DND-41 (cell line): ENCODE data around the gene DCC.
A peak's percentile ranks its signal among the peaks of the same experiment; 100 is the strongest.

Source experiments
- ATAC-seq: fragments of 200-7000 bp; cut with Tn5 transposase; 3 replicates; pipeline ENCODE4 v1.9.1; 2021; ENCODE audit warnings: low read depth; ENCODE audit not compliant: insufficient read depth
- DNase-seq: peaks from one replicate; pipeline ENCODE4 v3.0.0-alpha.2; 2020
- H2AFZ ChIP-seq: 2 replicates; pipeline ENCODE4 v1.6.0; 2012; ENCODE audit warnings: low read depth, low read length
- H3K27ac ChIP-seq: 2 replicates; pipeline ENCODE4 v1.5.1; 2012; ENCODE audit warnings: low read length, inconsistent platforms
- H3K27me3 ChIP-seq: fragments of 200-600 bp; sonication (generic); 2 replicates; pipeline ENCODE4 v1.6.0; 2012; ENCODE audit warnings: low read length, mild to moderate bottlenecking, inconsistent platforms; ENCODE audit not compliant: insufficient read depth, poor library complexity
- H3K36me3 ChIP-seq: 2 replicates; pipeline ENCODE4 v1.5.1; 2012; ENCODE audit warnings: low read length, inconsistent platforms; ENCODE audit not compliant: insufficient read depth
- H3K4me1 ChIP-seq: 2 replicates; pipeline ENCODE4 v1.5.1; 2012; ENCODE audit warnings: mild to moderate bottlenecking, low read length; ENCODE audit not compliant: insufficient read depth
- H3K4me2 ChIP-seq: 2 replicates; pipeline ENCODE4 v1.6.0; 2012; ENCODE audit warnings: mild to moderate bottlenecking, moderate library complexity, low read length, inconsistent platforms; ENCODE audit not compliant: insufficient read depth
- H3K4me3 ChIP-seq, 2 experiments: fragments of 200-600 bp in 1 of 2; shearing (Covaris generic) in 1 of 2; 2 replicates each; pipeline ENCODE4 v1.5.1; 2012 to 2016; ENCODE audit warnings: inconsistent platforms in 2 of 2, low read length in 2 of 2, mild to moderate bottlenecking in 2 of 2, low read depth in 1 of 2, moderate library complexity in 1 of 2
- H3K79me2 ChIP-seq: 2 replicates; pipeline ENCODE4 v1.6.0; 2012; ENCODE audit warnings: low read length, inconsistent platforms; ENCODE audit not compliant: insufficient read depth
- H3K9ac ChIP-seq: 2 replicates; pipeline ENCODE4 v1.6.0; 2012; ENCODE audit warnings: low read depth, mild to moderate bottlenecking, inconsistent platforms, low read length, moderate library complexity
- H3K9me3 ChIP-seq: 2 replicates; pipeline ENCODE4 v1.5.1; 2012; ENCODE audit warnings: low read length, moderate library complexity, mild to moderate bottlenecking, inconsistent platforms; ENCODE audit not compliant: insufficient read depth, severe bottlenecking
- H4K20me1 ChIP-seq: 2 replicates; pipeline ENCODE4 v1.6.0; 2012; ENCODE audit warnings: low read length; ENCODE audit not compliant: insufficient read depth
- CTCF ChIP-seq: IDR thresholded peaks from 2 replicates; pipeline ENCODE4 v1.5.1; 2012; ENCODE audit warnings: borderline replicate concordance, low read length, moderate library complexity, mild to moderate bottlenecking; ENCODE audit not compliant: poor library complexity, severe bottlenecking; ENCODE audit errors: extremely low read depth
- EZH2 ChIP-seq: IDR thresholded peaks from 3 replicates; pipeline ENCODE4 v1.6.1; 2012; ENCODE audit warnings: borderline replicate concordance, low read depth, mild to moderate bottlenecking, moderate library complexity, low read length, inconsistent platforms; ENCODE audit not compliant: severe bottlenecking

Gene DCC

DNA sequence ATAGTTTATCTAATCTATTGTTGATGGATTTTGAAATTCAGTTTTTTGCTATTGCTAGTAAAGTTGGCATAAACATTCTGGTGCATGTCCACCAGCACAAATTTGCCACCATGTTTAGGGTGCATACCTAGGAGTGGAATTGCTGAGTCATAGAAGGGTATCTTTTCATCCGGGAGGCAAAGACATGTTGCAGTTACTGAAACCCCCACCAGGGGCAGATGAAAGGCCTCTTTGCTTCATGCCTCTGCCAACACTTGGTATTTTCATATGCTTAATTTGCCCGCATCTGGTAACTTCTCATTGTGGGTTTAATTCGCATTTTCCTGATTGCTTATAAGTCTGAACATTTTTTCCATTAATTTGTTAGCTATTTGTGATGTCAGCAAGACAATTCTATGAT lies 8.2 kb downstream of the DCC start:
- Histone ChIP-seq H3K4me3 (no peak overlapping the region), H3K27me3 (no peaks in the 10 kb centered on the region), H3K79me2 (no peaks in the 10 kb centered on the region), H3K9ac (no peak overlapping the region), H3K27ac (no peak overlapping the region), H4K20me1 (no peaks in the 10 kb centered on the region), H3K4me2 (no peak overlapping the region), H2AFZ (no peak overlapping the region), H3K9me3 (no peaks in the 10 kb centered on the region), H3K36me3 (no peaks in the 10 kb centered on the region), H3K4me1 (peaks cover 10% of the 10 kb centered on the region)
- ATAC-seq = no peak
- DNase-seq = peak; percentile 24
- TF ChIP-seq EZH2 = no peak
- TF ChIP-seq CTCF = peak; percentile 47

DNA sequence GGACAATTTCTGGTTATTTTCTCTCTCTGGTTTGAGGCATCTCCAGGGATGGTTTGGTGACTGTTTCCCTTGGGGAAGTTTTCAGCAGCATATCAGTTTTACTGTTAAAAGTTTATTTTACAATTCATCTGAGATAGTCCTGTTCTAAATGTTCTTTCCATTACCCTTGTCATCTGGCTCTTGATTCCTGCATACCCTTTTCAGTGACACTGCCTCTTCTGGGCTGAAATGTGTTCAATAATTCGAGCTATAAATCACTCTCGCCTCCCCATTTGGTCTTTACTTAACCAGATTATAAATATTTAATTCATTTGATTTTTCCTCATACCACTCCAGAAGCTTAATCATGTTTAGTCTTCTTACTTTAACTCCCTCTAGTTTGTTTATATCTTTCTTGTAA lies 9.5 kb downstream of the DCC start:
- no peaks in the 10 kb centered on the region for H3K27me3 ChIP-seq
- ATAC-seq = no peak
- H3K4me3 ChIP-seq = no peak overlapping the region
- H3K9ac ChIP-seq = no peak overlapping the region
- no peak overlapping the region for H3K4me2 ChIP-seq
- no peaks in the 10 kb centered on the region for H4K20me1 ChIP-seq
- no peaks in the 10 kb centered on the region for H3K79me2 ChIP-seq
- no peak overlapping the region for H2AFZ ChIP-seq
- TF ChIP-seq CTCF = no peak
- no peak for TF ChIP-seq EZH2
- no peak overlapping the region for H3K27ac ChIP-seq
- no peaks in the 10 kb centered on the region for H3K9me3 ChIP-seq
- peaks cover 14% of the 10 kb centered on the region for H3K4me1 ChIP-seq
- no peaks in the 10 kb centered on the region for H3K36me3 ChIP-seq
- no peak for DNase-seq

- H3K4me2 ChIP-seq = no peak overlapping the region
- H3K79me2 ChIP-seq = no peaks in the 10 kb centered on the region
- H3K9me3 ChIP-seq = no peaks in the 10 kb centered on the region
- H3K36me3 ChIP-seq = no peaks in the 10 kb centered on the region
- H3K9ac ChIP-seq = no peak overlapping the region
- no peak overlapping the region for H3K27ac ChIP-seq
- DNase-seq (peak; percentile 31), ATAC-seq (peak; percentile 96)
- TF ChIP-seq CTCF = no peak
- TF ChIP-seq EZH2 = no peak
- peaks cover 14% of the 10 kb centered on the region for H3K4me1 ChIP-seq
- no peaks in the 10 kb centered on the region for H4K20me1 ChIP-seq
- H3K4me3 ChIP-seq = no peak overlapping the region
- H3K27me3 ChIP-seq = no peaks in the 10 kb centered on the region
- no peak overlapping the region for H2AFZ ChIP-seq
These were observed 12.9 kb downstream of the DCC start for GRCh38 chr18:52352920-52353319.

DNA sequence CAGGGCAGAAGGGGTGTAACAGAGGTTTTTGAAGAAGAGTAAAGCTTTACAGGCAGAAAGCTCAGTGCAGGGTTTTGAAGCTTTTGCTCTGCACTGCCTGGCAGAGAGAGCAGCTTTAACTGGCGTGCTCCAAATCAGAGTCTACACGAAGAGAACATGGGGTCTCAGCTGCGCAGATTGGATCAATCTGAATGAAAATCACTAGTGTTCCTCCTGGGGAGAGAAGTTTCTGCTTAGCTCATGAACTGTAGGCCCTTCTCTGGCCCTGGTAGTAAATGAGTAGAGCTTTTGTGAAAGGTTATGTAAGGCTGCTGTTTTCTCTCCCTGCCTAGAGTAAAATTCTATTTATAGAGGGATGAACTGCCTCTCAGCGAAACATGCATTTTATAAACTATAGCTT lies 13.6 kb downstream of the DCC start:
- Histone ChIP-seq H2AFZ (no peak overlapping the region), H3K4me1 (peaks cover 14% of the 10 kb centered on the region), H3K27me3 (no peaks in the 10 kb centered on the region), H3K27ac (no peak overlapping the region), H3K4me3 (no peak overlapping the region), H3K9ac (no peak overlapping the region), H4K20me1 (no peaks in the 10 kb centered on the region), H3K79me2 (no peaks in the 10 kb centered on the region), H3K36me3 (no peaks in the 10 kb centered on the region), H3K9me3 (no peaks in the 10 kb centered on the region), H3K4me2 (no peak overlapping the region)
- no peak for TF ChIP-seq EZH2
- ATAC-seq (no peak), DNase-seq (no peak)
